GM12878 (cell line): ENCODE results near the gene TRAPPC11. TPM values are rescaled to one million over a fixed set of nuclear protein-coding genes. Genes with fewer than 3 reads are reported as not detected.

Experiments used
- ATAC-seq: fragments of 200-7000 bp; cut with Tn5 transposase; 3 replicates; pipeline ENCODE4 v1.9.1; 2020; ENCODE audit warnings: mild to moderate bottlenecking, moderate library complexity
- BruUV-seq: library from RNA; stranded (reverse); fragments of 400-500 nt; replicated peaks from 2 replicates; lab custom pipeline; 2021; lab: Mats Ljungman, UMichigan
- CTCF ChIA-PET: fragments of 300-600 bp; sonication (Branson Sonifier 250); formaldehyde crosslinking; extraction: SDS; loops from one replicate; lab custom pipeline; 2021; ENCODE audit warnings: inconsistent platforms; lab: Yijun Ruan, JAX
- POLR2A ChIA-PET: fragments of 350-600 bp; formaldehyde crosslinking; extraction: SDS; loops from one replicate; lab custom pipeline; 2021; ENCODE audit warnings: inconsistent platforms; lab: Charles Lee
- RAD21 ChIA-PET: fragments of 300-600 bp; sonication (Branson Sonifier 250); formaldehyde crosslinking; loops from one replicate; lab custom pipeline; 2023; ENCODE audit warnings: antibody characterized with exemption; ENCODE audit not compliant: unreplicated experiment; lab: Charles Lee
- SMC1A ChIA-PET: fragments of 300-600 bp; sonication (Branson Sonifier 250); formaldehyde crosslinking; loops from one replicate; lab custom pipeline; 2023; ENCODE audit not compliant: unreplicated experiment, uncharacterized antibody; lab: Charles Lee
- DNase-seq: peaks from one replicate; pipeline ENCODE4 v3.0.0-alpha.2; 2011; ENCODE audit warnings: low read depth, low spot score
- FAIRE-seq: peaks from 3 replicates; lab custom pipeline; 2011; peaks lifted over from hg19 to GRCh38; lab: Jason Lieb, UNC
- H2AFZ ChIP-seq: 2 replicates; pipeline ENCODE4 v1.6.0; 2011; ENCODE audit warnings: low read depth, low read length, control low read depth; ENCODE audit not compliant: control insufficient read depth
- H3K27ac ChIP-seq: 2 replicates; pipeline ENCODE4 v1.5.1; 2011; ENCODE audit warnings: control low read depth; ENCODE audit not compliant: control insufficient read depth, insufficient read depth
- H3K27me3 ChIP-seq, 2 experiments: replicated peaks in 1 of 2; 2 replicates each; pipeline versions ENCODE4 v1.6.0 to v1.6.1; 2011; ENCODE audit warnings: low read length in 1 of 2; ENCODE audit not compliant: control insufficient read depth in 2 of 2, insufficient read depth in 2 of 2
- H3K36me3 ChIP-seq, 2 experiments: 2 replicates each; pipeline ENCODE4 v1.5.1; 2011; ENCODE audit warnings: low read length in 1 of 2; ENCODE audit not compliant: control insufficient read depth in 2 of 2, insufficient read depth in 2 of 2
- H3K4me1 ChIP-seq: 2 replicates; pipeline ENCODE4 v1.6.1; 2011; ENCODE audit warnings: mild to moderate bottlenecking, low read length, moderate library complexity, mixed read lengths; ENCODE audit not compliant: control insufficient read depth, insufficient read depth
- H3K4me2 ChIP-seq: 2 replicates; pipeline ENCODE4 v1.6.0; 2011; ENCODE audit warnings: control low read depth; ENCODE audit not compliant: control insufficient read depth, insufficient read depth
- H3K4me3 ChIP-seq: fragments of 200-600 bp; sonication (generic); 2 replicates; pipeline ENCODE4 v1.5.1; 2016
- H3K79me2 ChIP-seq: 2 replicates; pipeline ENCODE4 v1.6.0; 2011; ENCODE audit warnings: low read length; ENCODE audit not compliant: control insufficient read depth, insufficient read depth
- H3K9ac ChIP-seq: 2 replicates; pipeline ENCODE4 v1.8.0; 2011; ENCODE audit warnings: low read length, control low read depth, mixed read lengths; ENCODE audit not compliant: control insufficient read depth, insufficient read depth
- H3K9me3 ChIP-seq: replicated peaks from 3 replicates; pipeline ENCODE4 v1.5.1; 2011; ENCODE audit warnings: mild to moderate bottlenecking, low read length; ENCODE audit not compliant: control insufficient read depth, insufficient read depth
- H4K20me1 ChIP-seq: 2 replicates; pipeline ENCODE4 v1.6.0; 2011; ENCODE audit not compliant: control insufficient read depth, insufficient read depth
- ASH2L ChIP-seq: fragments of 300-600, 200-600 bp; sonication (generic); IDR thresholded peaks from 2 replicates; pipeline ENCODE4 v1.6.1; 2017; ENCODE audit warnings: low read depth, mild to moderate bottlenecking, borderline replicate concordance
- CEBPB ChIP-seq, 2 experiments: fragments of 150-350 bp in 1 of 2; IDR thresholded peaks; 2 replicates each; pipeline ENCODE4 v1.6.1; 2012 to 2014; ENCODE audit warnings: low read depth in 2 of 2, low read length in 2 of 2, borderline replicate concordance in 1 of 2, inconsistent platforms in 1 of 2
- CREM ChIP-seq: IDR thresholded peaks from 2 replicates; pipeline ENCODE4 v1.6.1; 2014; ENCODE audit warnings: antibody characterized with exemption, low read depth
- GATAD2B ChIP-seq: fragments of 450-650 bp; conservative IDR thresholded peaks from 2 replicates; pipeline ENCODE4 v1.6.1; 2017; ENCODE audit warnings: low read depth, mild to moderate bottlenecking, moderate library complexity
- HDAC2 ChIP-seq: fragments of 200-600 bp; sonication (generic); IDR thresholded peaks from 2 replicates; pipeline ENCODE4 v1.6.1; 2017
- MTA3 ChIP-seq: IDR thresholded peaks from 2 replicates; pipeline ENCODE4 v1.6.1; 2012; ENCODE audit warnings: low read length, inconsistent platforms, borderline replicate concordance
- MYC ChIP-seq: IDR thresholded peaks from 2 replicates; pipeline ENCODE4 v1.6.1; 2011; ENCODE audit warnings: mild to moderate bottlenecking, low read length, moderate library complexity, inconsistent platforms; ENCODE audit not compliant: insufficient read depth, insufficient replicate concordance, insufficient read length, severe bottlenecking
- TARDBP ChIP-seq: IDR thresholded peaks from 2 replicates; pipeline ENCODE4 v1.6.1; 2016; ENCODE audit warnings: borderline replicate concordance
- WGBS: methylation state at CpG from one replicate; pipeline ENCODE4 v1.1.6; 2016; ENCODE audit warnings: low lambda C conversion rate; ENCODE audit not compliant: insufficient replicate concordance, insufficient coverage; ENCODE audit errors: missing lambda C conversion rate; 5-methylcytosine and 5-hydroxymethylcytosine counted together
- in situ Hi-C: fragments of 300-500 bp; cut with MboI; formaldehyde crosslinking; loops from 9 replicates; pipeline ENCODE4 v1.14.3; 2018; ENCODE audit warnings: mixed read lengths
- intact Hi-C: fragments of 100-400 bp; cut with micrococcal nuclease; formaldehyde crosslinking; loops from one replicate; pipeline ENCODE4 v1.14.2; 2022; ENCODE audit not compliant: unreplicated experiment
- polyA plus RNA-seq, 11 experiments: library from polyadenylated mRNA; depleted of rRNA in 4 of 11; unstranded in 6 of 11; stranded (reverse) in 5 of 11; fragments of >200 nt; fragmentation: Nextera tagmentation in 4 of 11; fragmentation: Illumina TruSeq in 1 of 11; extraction: Ambion mirVana in 4 of 11; extraction: Trizol in 1 of 11; gene quantifications; 1 replicate in 1 of 11; 2 replicates in 10 of 11; pipeline versions ENCODE4 v1.2.1 to v1.2.3, GENCODE V29; 2011 to 2016; ENCODE audit warnings: inconsistent platforms in 2 of 11, missing spikeins in 2 of 11, low read depth in 1 of 11
- total RNA-seq, 4 experiments: library from RNA; depleted of rRNA in 3 of 4; stranded (reverse); fragments of >200 nt in 3 of 4; fragmentation: Illumina TruSeq in 1 of 4; extraction: Trizol in 1 of 4; gene quantifications; 2 replicates each; pipeline versions ENCODE4 v1.2.1 to v1.2.3, GENCODE V29; 2013 to 2021
- TF ChIP-seq, protein P1 (sequence below): fragments of 150-350 bp; IDR thresholded peaks from 2 replicates; pipeline ENCODE4 v1.6.1; 2016; ENCODE audit warnings: low read depth, low read length
- TF ChIP-seq, protein P2 (sequence below): IDR thresholded peaks from 2 replicates; pipeline ENCODE4 v1.6.1; 2012; ENCODE audit warnings: improper control_type of control experiment, low read depth, low read length; ENCODE audit not compliant: insufficient replicate concordance
- TF ChIP-seq, protein P3 (sequence below): IDR thresholded peaks from 2 replicates; pipeline ENCODE4 v1.6.1; 2012; ENCODE audit warnings: low read depth, low read length, improper control_type of control experiment

TRAPPC11 gene
- total and polyA plus RNA-seq, 10 of the 15 experiments (the other 5 are each of a cell fraction or from before 2014, with no cell fraction given) = 7.3 to 40.5 (median 22.3) TPM

DNA sequence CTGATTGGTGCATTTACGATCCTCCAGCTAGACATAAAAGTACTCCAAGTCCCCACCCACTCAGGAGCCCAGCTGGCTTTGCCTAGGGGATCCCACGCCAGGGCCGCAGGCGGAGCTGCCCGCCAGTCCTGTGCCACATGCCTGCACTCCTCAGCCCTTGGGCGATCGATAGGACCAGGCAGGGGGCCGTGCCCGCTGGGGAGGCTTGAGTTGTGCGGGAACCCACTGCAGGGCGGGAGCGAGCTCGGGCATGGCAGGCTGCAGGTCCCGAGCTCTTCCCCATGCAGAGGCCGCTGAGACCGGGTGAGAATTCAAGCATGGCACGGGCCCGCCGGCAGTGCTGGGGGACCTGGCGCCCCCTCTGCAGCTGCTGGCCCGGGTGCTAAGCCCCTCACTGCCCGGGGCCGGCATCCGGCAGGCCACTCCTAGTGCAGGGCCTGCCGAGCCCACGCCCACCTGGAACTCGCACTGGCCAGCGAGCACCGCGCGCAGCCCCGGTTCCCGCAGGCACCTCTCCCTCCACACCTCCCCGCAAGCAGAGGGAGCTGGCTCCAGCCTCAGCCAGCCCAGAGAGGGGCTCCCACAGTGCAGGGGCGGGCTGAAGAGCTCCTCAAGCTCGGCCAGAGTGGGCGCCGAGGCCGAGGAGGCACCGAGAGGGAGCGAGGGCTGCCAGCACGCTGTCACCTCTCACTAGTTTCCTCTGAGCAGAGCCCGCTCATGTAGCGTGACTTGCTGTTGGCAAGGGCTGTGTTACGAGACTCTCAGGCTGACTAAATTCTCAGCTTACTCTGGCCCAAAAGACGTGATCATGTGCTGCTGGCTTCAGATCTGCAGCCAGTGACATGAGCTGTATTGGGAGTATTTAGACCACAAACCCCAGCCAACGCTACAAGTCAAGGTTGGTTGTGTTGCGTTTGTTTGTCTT is 87.5 kb downstream of the TRAPPC11 start (continued):
- TF ChIP-seq, protein P1, sequence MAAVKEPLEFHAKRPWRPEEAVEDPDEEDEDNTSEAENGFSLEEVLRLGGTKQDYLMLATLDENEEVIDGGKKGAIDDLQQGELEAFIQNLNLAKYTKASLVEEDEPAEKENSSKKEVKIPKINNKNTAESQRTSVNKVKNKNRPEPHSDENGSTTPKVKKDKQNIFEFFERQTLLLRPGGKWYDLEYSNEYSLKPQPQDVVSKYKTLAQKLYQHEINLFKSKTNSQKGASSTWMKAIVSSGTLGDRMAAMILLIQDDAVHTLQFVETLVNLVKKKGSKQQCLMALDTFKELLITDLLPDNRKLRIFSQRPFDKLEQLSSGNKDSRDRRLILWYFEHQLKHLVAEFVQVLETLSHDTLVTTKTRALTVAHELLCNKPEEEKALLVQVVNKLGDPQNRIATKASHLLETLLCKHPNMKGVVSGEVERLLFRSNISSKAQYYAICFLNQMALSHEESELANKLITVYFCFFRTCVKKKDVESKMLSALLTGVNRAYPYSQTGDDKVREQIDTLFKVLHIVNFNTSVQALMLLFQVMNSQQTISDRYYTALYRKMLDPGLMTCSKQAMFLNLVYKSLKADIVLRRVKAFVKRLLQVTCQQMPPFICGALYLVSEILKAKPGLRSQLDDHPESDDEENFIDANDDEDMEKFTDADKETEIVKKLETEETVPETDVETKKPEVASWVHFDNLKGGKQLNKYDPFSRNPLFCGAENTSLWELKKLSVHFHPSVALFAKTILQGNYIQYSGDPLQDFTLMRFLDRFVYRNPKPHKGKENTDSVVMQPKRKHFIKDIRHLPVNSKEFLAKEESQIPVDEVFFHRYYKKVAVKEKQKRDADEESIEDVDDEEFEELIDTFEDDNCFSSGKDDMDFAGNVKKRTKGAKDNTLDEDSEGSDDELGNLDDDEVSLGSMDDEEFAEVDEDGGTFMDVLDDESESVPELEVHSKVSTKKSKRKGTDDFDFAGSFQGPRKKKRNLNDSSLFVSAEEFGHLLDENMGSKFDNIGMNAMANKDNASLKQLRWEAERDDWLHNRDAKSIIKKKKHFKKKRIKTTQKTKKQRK = no peak
- TF ChIP-seq GATAD2B = no peak

DNA sequence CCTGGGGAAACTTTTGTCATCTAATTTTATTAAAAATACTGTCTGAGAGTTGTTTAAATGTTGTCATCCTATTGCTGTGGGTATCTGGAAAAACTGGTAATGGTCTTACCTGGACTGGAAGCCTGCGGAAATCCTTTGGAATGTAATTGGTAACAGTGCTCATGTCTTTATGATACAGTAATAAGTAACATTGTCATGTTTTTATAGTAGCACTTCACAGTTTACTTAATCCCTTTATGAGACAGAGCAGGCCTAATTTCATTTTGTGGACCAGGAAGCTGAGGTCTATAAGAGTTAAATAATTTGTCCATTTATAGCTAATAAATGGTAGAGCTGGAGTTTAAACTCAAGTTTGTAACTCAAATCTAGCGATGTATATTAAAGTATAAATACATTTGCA is 88.3 kb downstream of the TRAPPC11 start:
- Histone ChIP-seq H3K36me3 (no peaks in the 10 kb centered on the region), H4K20me1 (no peaks in the 10 kb centered on the region), H3K4me3 (no peak overlapping the region), H3K27me3 (no peaks in the 10 kb centered on the region), H3K4me2 (no peak overlapping the region), H3K9ac (no peak overlapping the region), H3K79me2 (no peaks in the 10 kb centered on the region), H3K4me1 (no peaks in the 10 kb centered on the region), H3K9me3 (no peaks in the 10 kb centered on the region; the same call in 2 of the 3 replicates), H2AFZ (no peak overlapping the region), H3K27ac (no peak overlapping the region)
- SMC1A ChIA-PET = interaction anchor here (0.6 to 1.2 kb wide), 4 partner anchors 13 to 1065 kb away, joined by 3 to 5 read pairs (median 3); no protein-coding TSS in a partner anchor
- RAD21 ChIA-PET = no interaction called here
- intact Hi-C loops = no loop called here
- in situ Hi-C loops = no loop called here
- CTCF ChIA-PET = no interaction called here
- no TSS peak for BruUV-seq
- FAIRE-seq = no peak
- 70% methylated on average over 2 of the region's 2 CpGs for WGBS
- POLR2A ChIA-PET = interaction anchor here (1.2 kb wide), 1 partner anchor 14 kb away, joined by 7 read pairs; no protein-coding TSS in a partner anchor
- no peak for DNase-seq
- no peak for ATAC-seq
- TF ChIP-seq CEBPB (IDR thresholded peaks at IDR 0.05; ENCODE audit: borderline replicate concordance in 1 of 2, low read depth in 2 of 2, low read length in 2 of 2) (no peak), HDAC2 (no peak), MYC (no peak), TARDBP (no peak), ASH2L (no peak), CREM (no peak), MTA3 (no peak)
- TF ChIP-seq, protein P2, sequence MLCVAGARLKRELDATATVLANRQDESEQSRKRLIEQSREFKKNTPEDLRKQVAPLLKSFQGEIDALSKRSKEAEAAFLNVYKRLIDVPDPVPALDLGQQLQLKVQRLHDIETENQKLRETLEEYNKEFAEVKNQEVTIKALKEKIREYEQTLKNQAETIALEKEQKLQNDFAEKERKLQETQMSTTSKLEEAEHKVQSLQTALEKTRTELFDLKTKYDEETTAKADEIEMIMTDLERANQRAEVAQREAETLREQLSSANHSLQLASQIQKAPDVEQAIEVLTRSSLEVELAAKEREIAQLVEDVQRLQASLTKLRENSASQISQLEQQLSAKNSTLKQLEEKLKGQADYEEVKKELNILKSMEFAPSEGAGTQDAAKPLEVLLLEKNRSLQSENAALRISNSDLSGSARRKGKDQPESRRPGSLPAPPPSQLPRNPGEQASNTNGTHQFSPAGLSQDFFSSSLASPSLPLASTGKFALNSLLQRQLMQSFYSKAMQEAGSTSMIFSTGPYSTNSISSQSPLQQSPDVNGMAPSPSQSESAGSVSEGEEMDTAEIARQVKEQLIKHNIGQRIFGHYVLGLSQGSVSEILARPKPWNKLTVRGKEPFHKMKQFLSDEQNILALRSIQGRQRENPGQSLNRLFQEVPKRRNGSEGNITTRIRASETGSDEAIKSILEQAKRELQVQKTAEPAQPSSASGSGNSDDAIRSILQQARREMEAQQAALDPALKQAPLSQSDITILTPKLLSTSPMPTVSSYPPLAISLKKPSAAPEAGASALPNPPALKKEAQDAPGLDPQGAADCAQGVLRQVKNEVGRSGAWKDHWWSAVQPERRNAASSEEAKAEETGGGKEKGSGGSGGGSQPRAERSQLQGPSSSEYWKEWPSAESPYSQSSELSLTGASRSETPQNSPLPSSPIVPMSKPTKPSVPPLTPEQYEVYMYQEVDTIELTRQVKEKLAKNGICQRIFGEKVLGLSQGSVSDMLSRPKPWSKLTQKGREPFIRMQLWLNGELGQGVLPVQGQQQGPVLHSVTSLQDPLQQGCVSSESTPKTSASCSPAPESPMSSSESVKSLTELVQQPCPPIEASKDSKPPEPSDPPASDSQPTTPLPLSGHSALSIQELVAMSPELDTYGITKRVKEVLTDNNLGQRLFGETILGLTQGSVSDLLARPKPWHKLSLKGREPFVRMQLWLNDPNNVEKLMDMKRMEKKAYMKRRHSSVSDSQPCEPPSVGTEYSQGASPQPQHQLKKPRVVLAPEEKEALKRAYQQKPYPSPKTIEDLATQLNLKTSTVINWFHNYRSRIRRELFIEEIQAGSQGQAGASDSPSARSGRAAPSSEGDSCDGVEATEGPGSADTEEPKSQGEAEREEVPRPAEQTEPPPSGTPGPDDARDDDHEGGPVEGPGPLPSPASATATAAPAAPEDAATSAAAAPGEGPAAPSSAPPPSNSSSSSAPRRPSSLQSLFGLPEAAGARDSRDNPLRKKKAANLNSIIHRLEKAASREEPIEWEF = no peak
- TF ChIP-seq, protein P3, sequence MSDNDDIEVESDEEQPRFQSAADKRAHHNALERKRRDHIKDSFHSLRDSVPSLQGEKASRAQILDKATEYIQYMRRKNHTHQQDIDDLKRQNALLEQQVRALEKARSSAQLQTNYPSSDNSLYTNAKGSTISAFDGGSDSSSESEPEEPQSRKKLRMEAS = no peak
